A673 (cell line): ENCODE measurements around the gene BTRC.

ENCODE experiments used
- CTCF ChIP-seq: fragments of 300-800, 200-600 bp; sonication (generic); conservative IDR thresholded peaks from 2 replicates; pipeline ENCODE4 v1.5.1; 2017; ENCODE audit warnings: low read depth, mild to moderate bottlenecking, antibody characterized with exemption, low read length, moderate library complexity, mixed read lengths
- EZH2 ChIP-seq: fragments of 200-600 bp; sonication (generic); IDR thresholded peaks from 2 replicates; pipeline ENCODE4 v1.6.1; 2017; ENCODE audit warnings: borderline replicate concordance, low read depth, mild to moderate bottlenecking, mixed read lengths, antibody characterized with exemption, low read length; ENCODE audit not compliant: poor library complexity, severe bottlenecking

GRCh38 chr10:101559596-101560297 lies 205.8 kb downstream of the BTRC start:
- no peak for TF ChIP-seq CTCF
- no peak for TF ChIP-seq EZH2
